HG03469 (cell line): ENCODE results near the gene DTX2.
"Not testable (repeated sequence)": the region's sequence is repeated elsewhere in the genome, so short reads cannot be mapped to it uniquely, and the experiment has no call there.

Experiments used
- ATAC-seq: cut with Tn5 transposase; IDR thresholded peaks from one replicate; pipeline ENCODE4 v1.9.1; 2021; ENCODE audit warnings: mild to moderate bottlenecking, moderate library complexity, moderate number of reproducible peaks; ENCODE audit not compliant: unreplicated experiment

DTX2 gene

DNA sequence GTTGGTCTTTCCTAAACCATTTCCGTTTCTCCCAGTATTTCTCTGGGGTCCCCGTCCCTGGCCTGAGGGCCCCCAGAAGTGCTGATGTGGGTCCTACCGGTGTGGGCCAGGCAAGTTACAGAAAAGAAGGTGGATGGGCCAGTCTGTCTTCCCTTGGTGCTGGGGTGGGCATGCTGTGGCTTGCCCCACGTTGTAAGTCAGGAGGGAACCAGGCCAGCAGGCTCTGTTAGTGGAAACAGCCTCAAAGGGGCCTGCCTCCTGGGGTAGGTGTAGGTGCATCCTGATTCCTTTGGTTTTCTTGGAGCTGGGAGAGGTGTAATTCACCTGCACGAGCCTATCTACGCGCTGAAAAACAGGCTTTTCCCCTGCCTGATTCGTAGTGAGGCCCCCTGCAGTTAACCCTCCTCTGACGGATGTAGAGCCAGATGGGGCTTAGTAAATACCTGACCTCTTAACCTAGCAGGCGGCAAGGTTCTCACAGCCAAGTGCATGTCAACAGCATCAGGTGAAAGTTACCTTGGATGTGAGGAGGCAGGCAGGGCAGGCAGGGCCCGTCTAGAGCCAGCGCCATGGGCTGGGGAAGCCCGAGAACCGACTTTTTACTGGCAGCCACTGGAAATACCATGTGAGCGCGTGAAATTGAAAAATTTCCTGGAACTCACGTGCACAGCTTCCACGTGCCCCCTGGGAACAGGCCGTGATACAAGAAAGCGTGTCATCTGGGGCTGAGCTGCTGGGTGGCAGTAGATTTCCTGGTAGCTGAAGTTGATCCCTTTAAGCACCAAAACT lies 24.5 kb downstream of the DTX2 start:
- peak; percentile 9 for ATAC-seq

DNA sequence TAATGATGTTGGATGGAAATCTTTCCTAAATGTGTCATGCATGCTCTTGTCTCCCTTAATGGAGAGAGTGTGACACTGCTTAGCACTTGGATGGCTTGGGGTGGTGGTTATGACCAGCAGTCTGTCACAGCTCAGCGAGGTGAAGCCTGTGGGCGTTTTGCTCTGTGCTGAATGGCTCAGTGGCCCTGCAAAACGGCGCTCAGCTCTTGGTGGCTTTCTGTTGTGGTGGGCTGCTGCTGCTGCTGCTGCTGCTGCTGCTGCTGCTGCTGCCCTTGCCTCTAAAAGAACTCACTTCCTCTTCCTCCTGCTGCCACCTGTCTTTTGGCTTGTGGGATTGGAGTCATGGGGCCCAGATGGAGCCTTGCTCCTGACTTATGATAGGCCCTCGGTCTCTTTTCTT lies 25.1 kb downstream of the DTX2 start:
- peak; percentile 94 for ATAC-seq

DNA sequence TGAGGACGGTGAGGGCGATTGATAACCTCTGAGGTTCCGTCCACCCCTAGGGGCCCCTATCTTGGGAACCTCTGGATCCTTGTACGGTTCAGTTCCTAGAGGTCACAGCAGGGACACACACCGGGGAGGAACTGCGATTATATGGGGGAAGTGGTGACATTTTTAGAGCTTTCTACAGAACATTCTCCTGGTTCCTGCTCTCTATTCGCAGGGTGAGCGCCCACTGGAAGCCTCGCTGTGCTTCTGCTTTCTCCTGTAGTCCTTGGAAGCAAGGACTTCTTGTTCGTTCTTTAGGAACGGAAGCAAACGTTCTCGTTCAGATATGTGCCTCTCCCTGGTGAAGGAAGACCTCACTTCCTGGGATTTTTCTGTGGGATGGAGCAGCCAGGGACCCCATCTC lies 26.5 kb downstream of the DTX2 start:
- not testable (repeated sequence) for ATAC-seq

DNA sequence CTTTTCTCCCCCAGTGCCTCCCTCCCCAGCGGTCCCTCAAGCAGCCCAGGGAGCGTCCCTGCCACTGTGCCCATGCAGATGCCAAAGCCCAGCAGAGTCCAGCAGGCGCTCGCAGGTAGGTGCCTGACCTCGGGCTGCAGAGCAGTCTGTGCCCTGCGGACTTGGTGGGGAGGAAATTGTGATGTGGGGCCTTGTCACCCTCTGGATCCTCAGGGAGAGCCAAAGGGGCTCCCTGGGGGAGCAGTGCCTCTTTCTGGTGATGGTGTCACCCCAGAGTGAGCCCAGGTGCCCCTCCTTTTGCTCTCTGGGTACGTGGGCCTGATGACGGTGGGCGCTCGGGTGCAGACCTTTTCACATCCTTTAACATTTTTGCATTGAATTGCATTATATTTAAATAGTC lies 30.6 kb downstream of the DTX2 start:
- ATAC-seq, result not testable (repeated sequence)

DNA sequence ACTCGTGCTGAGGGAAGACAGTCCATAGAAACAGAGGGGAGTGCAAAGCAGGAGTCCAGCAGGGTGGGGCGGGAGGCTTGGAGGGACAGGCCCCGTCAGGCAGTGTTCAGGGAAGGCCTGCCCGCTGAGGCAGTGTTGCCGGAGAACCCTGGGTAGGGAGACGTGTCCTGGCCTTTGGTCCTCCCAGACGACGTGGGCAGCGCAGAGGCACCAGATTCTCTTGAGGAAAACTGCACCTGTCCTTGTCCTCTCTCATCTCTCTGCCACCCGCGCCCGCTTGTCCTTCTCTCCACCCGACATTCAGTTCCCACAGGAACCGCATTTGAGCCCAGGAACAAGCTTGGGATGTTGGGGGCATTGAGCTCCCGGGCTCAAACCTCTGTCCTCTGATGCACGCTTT lies 34.2 kb downstream of the DTX2 start:
- ATAC-seq, result not testable (repeated sequence)

DNA sequence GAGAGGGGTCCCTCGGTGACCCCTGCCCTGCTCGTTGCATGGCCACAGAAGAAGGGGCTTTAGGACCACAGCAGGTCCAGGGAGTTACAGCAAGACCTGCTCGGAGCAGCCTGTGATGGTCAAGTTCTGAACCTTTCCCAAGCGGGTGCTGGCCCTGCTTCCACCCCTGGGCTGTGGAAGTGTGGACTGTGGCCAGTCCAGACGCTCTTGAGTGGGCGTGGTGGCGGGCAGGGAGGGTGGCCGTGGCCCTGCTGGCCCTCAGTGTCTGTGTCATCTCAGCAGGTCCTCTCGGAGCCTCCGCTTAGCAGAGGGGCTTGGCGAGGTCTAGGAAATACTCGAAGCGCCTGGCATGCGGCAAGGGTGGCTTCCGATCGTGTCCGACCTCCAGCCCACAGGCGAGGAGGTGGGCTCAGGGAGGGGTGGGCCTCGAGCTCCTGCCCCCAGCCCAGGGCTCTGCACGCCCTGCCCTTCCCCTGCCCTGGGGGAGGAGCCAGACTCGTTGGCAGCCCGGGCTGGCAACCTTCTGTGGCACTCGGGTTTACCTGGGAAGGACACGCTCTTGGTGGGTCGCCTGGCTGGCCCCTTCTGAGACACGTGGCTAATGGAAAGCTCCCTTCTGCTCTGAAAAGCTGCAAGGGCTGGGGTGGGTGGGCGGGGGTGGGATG lies 36.5 kb downstream of the DTX2 start:
- not testable (repeated sequence) for ATAC-seq

DNA sequence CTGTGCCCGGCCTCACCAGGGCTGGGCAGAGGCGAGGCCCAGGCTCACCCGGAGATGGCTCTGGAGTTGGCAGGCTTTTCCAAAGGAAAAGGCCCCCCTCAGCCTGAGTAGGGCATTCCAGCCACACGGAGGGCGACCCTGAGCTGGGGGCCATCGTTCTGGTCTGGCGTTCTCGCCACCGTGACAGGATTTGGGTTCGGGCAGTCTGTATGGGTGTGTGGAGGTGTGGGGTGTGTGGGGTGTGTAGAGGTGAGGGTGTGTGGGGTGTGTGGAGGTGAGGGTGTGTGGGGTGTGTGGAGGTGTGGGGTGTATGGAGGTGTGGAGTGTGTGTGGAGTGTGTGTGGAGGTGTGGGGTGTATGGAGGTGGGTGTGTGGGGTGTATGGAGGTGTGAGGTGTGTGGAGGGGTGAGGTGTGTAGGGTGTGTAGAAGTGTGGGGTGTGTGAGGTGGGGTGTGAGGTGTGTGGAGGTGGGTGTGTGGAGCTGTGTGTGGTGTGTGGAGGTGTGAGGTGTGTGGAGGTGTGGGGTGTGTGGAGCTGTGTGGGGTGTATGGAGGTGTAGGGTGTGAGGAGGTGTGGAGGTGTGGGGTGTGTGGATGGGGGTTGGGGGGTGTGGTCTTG lies 37.2 kb downstream of the DTX2 start:
- ATAC-seq, result not testable (repeated sequence)

DNA sequence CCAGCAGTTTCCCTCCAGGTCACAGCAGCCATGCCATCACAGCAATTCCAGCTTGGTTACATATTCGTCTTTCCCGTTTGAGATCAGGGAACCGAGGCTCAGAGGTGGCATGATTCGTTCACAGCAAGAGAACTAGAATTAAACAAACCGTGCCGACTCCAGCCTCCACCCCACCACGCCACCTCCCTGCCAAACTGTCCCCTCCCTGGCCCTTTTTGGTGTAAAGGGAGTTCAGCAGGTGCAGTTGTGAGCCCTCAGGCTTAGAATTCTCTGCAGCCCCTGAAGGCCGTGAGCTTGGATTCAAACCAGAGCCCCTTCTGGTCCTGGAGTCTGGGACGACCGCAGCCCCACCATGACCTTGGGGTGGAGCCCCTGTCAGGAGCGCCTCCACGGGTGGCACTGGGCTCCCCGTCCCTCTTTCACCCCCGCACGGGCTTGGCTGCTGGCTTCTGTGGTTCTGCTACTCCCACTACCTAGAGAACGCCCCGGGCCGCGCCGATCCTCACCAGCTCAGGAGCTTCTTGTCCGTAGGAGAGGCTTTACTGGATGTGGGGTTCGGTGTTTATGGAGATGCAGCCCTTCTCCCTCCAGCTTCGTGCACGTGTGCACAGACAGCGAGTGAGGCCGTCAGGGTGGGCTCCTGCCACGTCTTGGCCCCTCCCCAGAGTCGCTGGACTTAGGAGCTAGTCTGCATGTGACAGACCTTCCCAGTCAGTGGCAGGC lies 37.9 kb downstream of the DTX2 start:
- not testable (repeated sequence) for ATAC-seq

DNA sequence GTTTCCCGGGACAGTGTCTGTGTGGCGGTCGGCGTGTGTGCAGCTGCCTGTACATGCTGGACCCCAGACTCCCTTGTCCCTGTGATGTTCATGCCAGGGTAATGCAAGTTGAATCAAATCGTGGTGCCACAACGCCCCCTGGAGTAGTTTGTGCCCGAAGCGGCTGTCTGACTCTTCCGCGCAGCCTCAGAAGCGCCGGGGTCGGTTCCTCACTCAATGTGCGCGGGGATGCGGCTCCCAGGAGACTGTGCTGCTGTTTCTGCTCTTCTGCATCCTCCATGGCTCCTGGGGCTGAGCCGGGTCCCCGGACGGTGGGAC lies 38.4 kb downstream of the DTX2 start:
- ATAC-seq, result not testable (repeated sequence)

DNA sequence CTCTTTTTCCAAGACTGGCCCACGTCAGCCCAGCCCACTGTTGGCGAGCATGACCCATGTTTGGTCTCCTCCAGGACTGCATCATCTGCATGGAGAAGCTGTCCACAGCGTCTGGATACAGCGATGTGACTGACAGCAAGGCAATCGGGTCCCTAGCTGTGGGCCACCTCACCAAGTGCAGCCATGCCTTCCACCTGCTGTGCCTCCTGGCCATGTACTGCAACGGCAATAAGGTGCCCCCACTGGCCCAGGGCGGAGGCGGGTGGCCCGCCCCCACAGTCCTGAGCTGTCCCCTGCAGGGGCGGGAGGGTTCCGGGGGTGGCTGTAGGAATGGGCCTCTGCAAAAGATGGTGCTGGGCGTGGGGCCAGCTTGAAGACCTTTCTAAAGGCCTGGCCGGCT lies 40.7 kb downstream of the DTX2 start:
- ATAC-seq, result not testable (repeated sequence)

DNA sequence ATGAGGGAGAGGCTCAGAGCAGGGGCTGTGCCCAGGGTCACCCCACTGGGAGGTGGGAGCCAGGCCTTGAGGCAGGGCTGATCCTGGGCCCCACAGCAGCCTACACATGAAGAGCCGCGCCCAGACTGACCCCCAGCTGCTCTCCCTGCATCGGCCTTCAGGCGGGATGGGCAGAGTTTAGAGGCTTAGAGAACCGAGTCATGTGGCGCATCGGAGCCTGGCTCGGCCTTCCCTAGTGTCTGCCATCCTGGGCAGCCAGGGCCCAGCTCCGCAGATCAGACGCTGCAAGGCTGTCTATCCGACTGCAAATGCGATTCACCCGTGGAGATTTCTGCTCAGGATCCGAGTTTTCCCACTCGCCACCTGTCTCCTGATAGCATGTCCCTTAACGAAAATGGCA lies 41.3 kb downstream of the DTX2 start:
- not testable (repeated sequence) for ATAC-seq

DNA sequence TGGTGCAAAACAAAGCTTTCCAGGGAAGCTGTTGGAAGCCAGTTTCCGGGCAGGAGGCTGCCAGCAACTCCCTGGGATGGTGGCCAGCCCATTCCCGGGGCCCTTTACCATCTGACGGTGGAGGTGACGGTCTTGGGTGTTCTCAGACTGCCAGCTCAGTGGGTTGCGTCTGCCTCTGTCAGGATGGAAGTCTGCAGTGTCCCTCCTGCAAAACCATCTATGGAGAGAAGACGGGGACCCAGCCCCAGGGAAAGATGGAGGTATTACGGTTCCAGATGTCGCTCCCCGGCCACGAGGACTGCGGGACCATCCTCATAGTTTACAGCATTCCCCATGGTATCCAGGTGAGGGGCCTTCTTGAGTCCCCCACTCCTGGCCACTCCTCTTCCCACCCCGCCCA lies 41.7 kb downstream of the DTX2 start:
- ATAC-seq, result not testable (repeated sequence)

DNA sequence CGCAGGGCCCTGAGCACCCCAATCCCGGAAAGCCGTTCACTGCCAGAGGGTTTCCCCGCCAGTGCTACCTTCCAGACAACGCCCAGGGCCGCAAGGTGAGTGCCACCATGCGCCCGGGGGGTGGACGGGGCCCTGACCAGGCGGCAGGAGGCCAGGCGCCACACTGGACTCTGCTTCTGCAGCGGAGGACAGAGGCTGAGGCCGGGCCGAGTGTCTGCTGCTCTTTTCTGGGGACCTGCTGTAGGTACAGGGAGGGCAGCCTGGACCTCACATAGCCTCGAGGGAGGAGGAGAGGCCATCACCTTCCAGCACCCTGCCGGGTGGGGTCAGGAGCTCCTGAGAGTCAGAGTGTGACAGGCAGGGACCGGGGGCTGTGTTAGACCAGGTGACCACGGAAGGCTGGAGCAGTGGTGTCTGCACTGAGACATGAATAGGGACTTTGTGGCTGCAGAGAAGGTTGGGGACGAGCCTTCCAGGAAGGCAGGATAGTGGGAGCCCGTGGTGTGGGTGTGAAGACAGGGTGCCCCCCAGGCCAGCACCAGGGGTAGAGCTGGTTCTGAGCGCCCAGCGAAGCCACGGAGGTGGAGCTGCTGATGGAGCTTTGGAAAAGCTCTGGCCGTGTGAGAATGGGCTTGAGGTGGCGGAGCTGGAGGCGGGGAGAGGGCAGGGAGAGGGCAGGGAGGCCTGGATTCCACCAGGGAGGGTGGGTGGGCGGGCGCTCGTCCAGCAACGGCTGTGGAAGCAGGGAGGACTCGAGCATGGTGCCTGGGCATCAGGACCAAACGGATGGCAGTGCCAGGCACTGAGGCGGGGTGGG lies 43.0 kb downstream of the DTX2 start:
- not testable (repeated sequence) for ATAC-seq

DNA sequence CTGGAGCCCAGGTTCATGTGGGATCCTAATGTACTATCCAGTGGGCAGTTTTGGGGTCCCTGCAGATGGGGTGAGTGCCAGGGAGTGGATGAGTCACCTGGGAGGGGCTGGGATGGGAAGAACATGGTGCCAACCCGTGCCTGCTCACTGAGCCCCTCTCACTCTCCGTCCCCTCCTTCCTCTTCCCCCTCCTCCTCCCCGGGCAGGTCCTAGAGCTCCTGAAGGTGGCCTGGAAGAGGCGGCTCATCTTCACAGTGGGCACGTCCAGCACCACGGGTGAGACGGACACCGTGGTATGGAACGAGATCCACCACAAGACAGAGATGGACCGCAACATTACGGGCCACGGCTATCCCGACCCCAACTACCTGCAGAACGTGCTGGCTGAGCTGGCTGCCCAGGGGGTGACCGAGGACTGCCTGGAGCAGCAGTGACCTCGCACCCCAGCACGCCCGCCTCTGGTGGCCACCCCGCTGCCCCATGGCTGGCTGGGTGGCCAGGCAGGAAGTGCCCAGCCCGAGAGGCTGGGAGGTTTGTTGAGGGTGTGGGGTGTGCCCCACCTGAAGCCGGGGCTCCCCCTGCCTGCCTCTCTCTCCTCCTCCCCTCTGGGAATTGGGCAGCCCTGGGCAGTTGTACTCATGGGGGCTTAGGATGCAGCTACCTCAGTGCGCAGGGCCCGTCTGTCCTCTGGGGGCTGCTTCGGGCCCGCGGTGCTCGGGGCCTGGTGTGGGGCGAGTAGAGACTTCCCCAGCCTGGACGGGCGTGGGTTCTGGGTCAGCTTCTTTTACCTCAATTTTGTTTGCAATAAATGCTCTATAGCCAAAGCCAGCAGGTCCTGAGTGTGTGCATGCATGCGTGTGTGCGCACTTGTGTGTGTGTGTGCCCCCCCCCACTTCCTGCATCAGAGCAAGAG lies 43.9 kb downstream of the DTX2 start:
- no peak for ATAC-seq

DNA sequence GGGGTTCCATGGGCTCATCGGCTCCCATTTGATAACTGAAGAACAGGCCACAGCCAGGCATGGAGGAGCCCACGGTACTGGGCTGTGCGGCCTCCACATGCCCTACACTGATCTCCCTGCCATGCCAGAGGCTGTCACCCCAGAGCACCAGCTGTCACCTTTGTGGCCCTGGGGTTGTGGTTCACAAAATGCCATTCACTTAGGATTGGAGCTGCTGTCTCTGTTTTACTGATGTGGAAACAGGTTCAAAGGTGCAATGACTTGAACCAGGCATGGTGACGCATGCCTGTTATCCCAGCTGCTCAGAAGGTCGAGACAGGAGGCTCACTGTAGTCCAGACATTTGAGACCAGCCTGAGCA lies 44.6 kb downstream of the DTX2 start:
- ATAC-seq, result no peak

DNA sequence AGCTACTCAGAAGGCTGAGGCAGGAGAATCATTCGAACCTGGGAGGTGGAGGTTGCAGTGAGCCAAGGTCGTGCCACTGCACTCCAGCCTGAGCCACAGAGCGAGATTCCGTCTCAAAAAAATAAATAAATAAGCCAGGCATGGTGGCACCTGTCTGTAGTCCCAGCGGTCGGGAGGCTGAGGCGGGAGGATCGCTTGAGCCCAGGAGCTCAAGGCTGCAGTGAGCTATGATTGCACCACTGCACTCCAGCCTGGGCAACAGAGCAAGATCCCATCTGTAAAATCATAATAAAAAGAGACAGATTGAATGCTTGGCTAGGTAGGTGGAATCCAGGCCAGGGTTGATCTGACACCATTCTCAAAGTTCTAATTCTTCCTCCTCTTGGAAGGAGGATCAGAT lies 45.1 kb downstream of the DTX2 start:
- ATAC-seq, result not testable (repeated sequence)

DNA sequence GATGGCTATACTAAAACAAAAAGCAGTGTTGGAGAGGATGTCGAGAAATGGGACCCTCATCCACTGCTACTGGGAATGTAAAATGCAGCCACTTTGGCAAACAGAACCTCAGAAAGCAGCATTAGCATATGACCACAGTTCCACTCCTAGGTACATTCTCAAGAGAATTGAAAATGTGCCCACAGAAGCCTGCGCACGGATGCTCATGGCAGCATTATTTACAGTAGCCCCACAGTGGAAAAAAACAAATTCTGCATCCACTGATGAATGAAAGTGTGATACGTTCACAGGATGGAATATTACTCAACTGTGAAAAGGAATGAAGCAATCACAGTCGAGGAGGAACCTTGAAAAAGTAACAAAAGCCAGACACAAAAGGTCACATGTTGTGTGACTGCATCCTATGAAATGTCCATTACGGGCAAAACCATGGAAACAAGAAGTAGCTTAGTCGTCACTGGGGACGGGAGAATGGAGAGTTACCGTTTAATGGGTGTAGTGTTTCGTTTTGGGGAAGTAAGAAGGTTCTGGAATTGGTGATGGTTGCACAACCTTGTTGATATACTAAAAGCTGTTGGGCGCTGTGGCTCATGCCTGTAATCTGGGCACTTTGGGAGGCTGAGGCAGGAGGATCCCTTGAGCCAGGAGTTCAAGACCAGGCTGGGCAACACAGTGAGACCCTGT lies 46.4 kb downstream of the DTX2 start:
- ATAC-seq, result no peak

DNA sequence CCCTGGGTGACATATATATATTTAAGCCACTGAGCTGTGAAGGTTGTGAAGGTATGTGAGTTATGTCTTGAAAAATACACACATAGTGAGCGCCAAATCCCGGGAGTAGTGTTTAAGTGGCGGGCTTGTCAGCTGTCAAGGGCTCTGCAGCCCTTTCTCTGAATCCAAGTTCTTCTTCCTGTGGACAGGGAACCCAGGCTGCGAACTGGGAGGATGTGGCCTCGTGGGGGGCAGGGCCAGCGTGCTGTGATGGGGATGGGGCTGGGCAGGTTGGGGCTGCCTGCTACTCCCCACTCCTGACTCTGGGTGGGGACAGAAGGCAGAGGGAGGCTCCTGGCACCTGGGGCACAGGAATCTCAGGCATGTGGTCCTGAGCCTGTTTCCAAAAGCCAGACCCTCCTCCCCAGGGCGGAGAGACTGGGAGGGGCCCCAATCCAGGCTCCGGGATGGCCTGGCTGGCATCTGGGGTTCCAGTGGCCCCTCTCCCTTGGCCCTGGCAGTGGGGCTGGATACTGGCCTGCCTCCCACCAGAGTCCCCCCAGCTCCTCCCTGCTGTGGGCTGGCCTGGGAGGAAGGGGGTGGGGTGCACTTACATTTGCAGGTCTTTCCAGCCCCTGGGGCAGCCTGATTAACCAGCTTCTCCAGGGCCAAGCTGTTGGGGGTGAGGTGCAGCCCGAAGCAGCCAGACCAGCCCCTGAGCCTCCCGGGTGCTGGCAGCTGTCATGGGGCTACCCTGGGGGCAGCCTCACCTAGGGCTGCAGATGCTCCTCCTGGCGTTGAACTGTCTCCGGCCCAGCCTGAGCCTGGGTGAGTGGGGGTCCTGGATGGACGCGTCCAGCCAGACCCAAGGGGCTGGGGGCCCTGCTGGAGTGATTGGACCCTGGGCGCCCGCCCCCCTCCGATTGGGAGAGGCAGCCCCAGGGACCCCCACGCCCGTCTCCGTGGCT lies 48.7 kb downstream of the DTX2 start, which contains the start of gene UPK3B:
UPK3B (plus strand) TSS at position 622 of the 947 bp plus-strand sequence; CDS start at position 723, 101 bp downstream.
- no peak for ATAC-seq
